Thyroid gland (tissue), 4 donors: ENCODE data around the gene ERGIC3. TPM values are rescaled to one million over a fixed set of nuclear protein-coding genes. Genes with fewer than 3 reads are reported as not detected.

ENCODE experiments used
- DNase-seq, 2 donors: peaks; one replicate each; pipeline ENCODE4 v3.0.0-alpha.2; 2019
- H3K27ac ChIP-seq, 3 donors: fragments of 200-600 bp; sonication (generic); 1 replicate in 2 of 3; 2 replicates in 1 of 3; pipeline ENCODE4 v1.5.1; 2016 to 2019; ENCODE audit warnings: mild to moderate bottlenecking in 1 of 3, moderate library complexity in 1 of 3
- H3K27me3 ChIP-seq: fragments of 200-600 bp; sonication (generic); one replicate; pipeline ENCODE4 v1.5.1; 2019
- H3K36me3 ChIP-seq, 2 donors: fragments of 200-600 bp; sonication (generic); one replicate each; pipeline ENCODE4 v1.5.1; 2016 to 2019
- H3K4me1 ChIP-seq, 2 donors: fragments of 200-600 bp; sonication (generic); one replicate each; pipeline ENCODE4 v1.5.1; 2017 to 2019
- H3K4me3 ChIP-seq, 3 donors: fragments of 200-600 bp; sonication (generic); replicated peaks in 1 of 3; 1 replicate in 2 of 3; 2 replicates in 1 of 3; pipeline ENCODE4 v1.5.1; 2016; ENCODE audit warnings: mild to moderate bottlenecking in 1 of 3
- H3K9me3 ChIP-seq: fragments of 200-600 bp; sonication (generic); one replicate; pipeline ENCODE4 v1.5.1; 2017
- POLR2A ChIP-seq, 2 donors: fragments of 450-650 bp; IDR thresholded peaks; one replicate each; pipeline ENCODE4 v1.6.1; 2017; ENCODE audit warnings: antibody characterized with exemption in 2 of 2, mild to moderate bottlenecking in 2 of 2, moderate library complexity in 1 of 2
- WGBS, 2 donors: methylation state at CpG; one replicate each; pipeline ENCODE4 v1.1.5; 2017; 5-methylcytosine and 5-hydroxymethylcytosine counted together
- intact Hi-C: fragments of 100-400 bp; cut with DNase I; formaldehyde crosslinking; loops from one replicate; pipeline ENCODE4 v1.15.1; 2023
- total RNA-seq, 4 donors: library from RNA; depleted of rRNA; stranded (reverse); fragments of >200 nt; gene quantifications; one replicate each; pipeline ENCODE4 v1.2.3, GENCODE V29; 2016
- TF ChIP-seq, protein P1 (sequence below), 6 experiments: fragments of 200-600 bp in 3 of 6; fragments of 450-650 bp in 3 of 6; sonication (generic) in 3 of 6; IDR thresholded peaks; one replicate each; pipeline ENCODE4 v1.5.1; 2016 to 2019; ENCODE audit warnings: antibody characterized with exemption in 6 of 6, mild to moderate bottlenecking in 2 of 6, inconsistent platforms in 1 of 6, moderate library complexity in 1 of 6

ERGIC3 gene
- total RNA-seq, 4 donors from 2014 or later = 194 to 419 (median 250) TPM

DNA sequence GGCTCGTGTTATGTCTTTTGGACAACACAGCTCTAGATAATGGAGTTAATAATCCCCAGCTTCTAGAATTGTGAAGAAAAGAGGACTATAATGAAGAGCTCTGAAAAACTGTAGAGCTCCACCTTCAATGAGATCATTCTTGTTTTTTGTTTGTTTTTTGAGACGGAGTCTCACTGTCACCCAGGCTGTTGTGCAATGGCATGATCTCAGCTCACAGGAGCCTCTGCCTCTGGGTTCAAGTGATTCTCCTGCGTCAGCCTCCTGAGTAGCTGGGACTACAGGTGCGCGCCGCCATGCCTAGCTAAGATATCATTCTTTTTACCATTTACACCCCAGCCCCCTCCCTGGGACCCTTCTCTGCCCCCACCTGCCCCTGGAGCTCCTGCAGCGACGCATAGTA, 36.6 kb downstream of the ERGIC3 start:
- TF ChIP-seq, protein P1, sequence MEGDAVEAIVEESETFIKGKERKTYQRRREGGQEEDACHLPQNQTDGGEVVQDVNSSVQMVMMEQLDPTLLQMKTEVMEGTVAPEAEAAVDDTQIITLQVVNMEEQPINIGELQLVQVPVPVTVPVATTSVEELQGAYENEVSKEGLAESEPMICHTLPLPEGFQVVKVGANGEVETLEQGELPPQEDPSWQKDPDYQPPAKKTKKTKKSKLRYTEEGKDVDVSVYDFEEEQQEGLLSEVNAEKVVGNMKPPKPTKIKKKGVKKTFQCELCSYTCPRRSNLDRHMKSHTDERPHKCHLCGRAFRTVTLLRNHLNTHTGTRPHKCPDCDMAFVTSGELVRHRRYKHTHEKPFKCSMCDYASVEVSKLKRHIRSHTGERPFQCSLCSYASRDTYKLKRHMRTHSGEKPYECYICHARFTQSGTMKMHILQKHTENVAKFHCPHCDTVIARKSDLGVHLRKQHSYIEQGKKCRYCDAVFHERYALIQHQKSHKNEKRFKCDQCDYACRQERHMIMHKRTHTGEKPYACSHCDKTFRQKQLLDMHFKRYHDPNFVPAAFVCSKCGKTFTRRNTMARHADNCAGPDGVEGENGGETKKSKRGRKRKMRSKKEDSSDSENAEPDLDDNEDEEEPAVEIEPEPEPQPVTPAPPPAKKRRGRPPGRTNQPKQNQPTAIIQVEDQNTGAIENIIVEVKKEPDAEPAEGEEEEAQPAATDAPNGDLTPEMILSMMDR (IDR thresholded peaks at IDR 0.05) = no peak
- no peak for TF ChIP-seq POLR2A (IDR thresholded peaks at IDR 0.05)
- intact Hi-C loops = no loop called here
- Histone ChIP-seq H3K27me3 (no peaks in the 10 kb centered on the region), H3K36me3 (no peaks in the 10 kb centered on the region), H3K27ac (no peak overlapping the region), H3K9me3 (no peaks in the 10 kb centered on the region), H3K4me3 (no peak overlapping the region), H3K4me1 (no peaks in the 10 kb centered on the region)
- no peak for DNase-seq
- 90 to 91% methylated on average over 8 of the region's 8 CpGs for WGBS, 2 donors

GRCh38 chr20:35579196-35579595, 37.3 kb downstream of the ERGIC3 start:
- Histone ChIP-seq H3K9me3 (no peaks in the 10 kb centered on the region), H3K27me3 (no peaks in the 10 kb centered on the region), H3K36me3 (no peaks in the 10 kb centered on the region), H3K27ac (no peak overlapping the region), H3K4me3 (no peak overlapping the region), H3K4me1 (no peaks in the 10 kb centered on the region)
- TF ChIP-seq, protein P1 (IDR thresholded peaks at IDR 0.05) = no peak
- WGBS, 2 donors = 92 to 95% methylated on average over 6 of the region's 6 CpGs
- DNase-seq = no peak
- intact Hi-C loops = no loop called here

- no peak for DNase-seq
- no peaks in the 10 kb centered on the region for H3K4me1 ChIP-seq
- no peaks in the 10 kb centered on the region for H3K36me3 ChIP-seq
- 85 to 92% methylated on average over 7 of the region's 7 CpGs for WGBS, 2 donors
- TF ChIP-seq, protein P1 (IDR thresholded peaks at IDR 0.05) = no peak
- TF ChIP-seq POLR2A (IDR thresholded peaks at IDR 0.05) = no peak
- no peak overlapping the region for H3K4me3 ChIP-seq
- no peaks in the 10 kb centered on the region for H3K27me3 ChIP-seq
- intact Hi-C loops = no loop called here
- no peaks in the 10 kb centered on the region for H3K9me3 ChIP-seq
- H3K27ac ChIP-seq = no peak overlapping the region
Observed at GRCh38 chr20:35582131-35582530, 40.3 kb downstream of the ERGIC3 start.

- Histone ChIP-seq H3K4me1 (no peaks in the 10 kb centered on the region), H3K27ac (no peak overlapping the region), H3K27me3 (no peaks in the 10 kb centered on the region), H3K36me3 (no peaks in the 10 kb centered on the region), H3K9me3 (no peaks in the 10 kb centered on the region), H3K4me3 (no peak overlapping the region)
- TF ChIP-seq, protein P1 (IDR thresholded peaks at IDR 0.05) = no peak
- no peak for TF ChIP-seq POLR2A (IDR thresholded peaks at IDR 0.05)
- intact Hi-C loops = no loop called here
- WGBS, 2 donors = 81 to 89% methylated on average over 10 to 12 of the region's 12 CpGs
- no peak for DNase-seq
Observed at GRCh38 chr20:35582741-35583404, 41.0 kb downstream of the ERGIC3 start.

- Histone ChIP-seq H3K27me3 (no peaks in the 10 kb centered on the region), H3K27ac (no peak overlapping the region), H3K4me1 (no peaks in the 10 kb centered on the region), H3K36me3 (no peaks in the 10 kb centered on the region), H3K4me3 (no peak overlapping the region), H3K9me3 (no peaks in the 10 kb centered on the region)
- intact Hi-C loops = no loop called here
- no peak for DNase-seq
- 91 to 92% methylated on average over 10 to 18 of the region's 18 CpGs for WGBS, 2 donors
- TF ChIP-seq POLR2A (IDR thresholded peaks at IDR 0.05) = no peak
- TF ChIP-seq, protein P1 (IDR thresholded peaks at IDR 0.05) = no peak
Observed at GRCh38 chr20:35583636-35584560, 42.0 kb downstream of the ERGIC3 start.
